NCI-H2196 (cell line): ENCODE measurements around the gene VEPH1.

Source experiments
- DNase-seq: peaks from one replicate; lab custom pipeline; 2025; ENCODE audit not compliant: unreplicated experiment; lab: John Stamatoyannopoulos, UW

VEPH1 gene

DNA sequence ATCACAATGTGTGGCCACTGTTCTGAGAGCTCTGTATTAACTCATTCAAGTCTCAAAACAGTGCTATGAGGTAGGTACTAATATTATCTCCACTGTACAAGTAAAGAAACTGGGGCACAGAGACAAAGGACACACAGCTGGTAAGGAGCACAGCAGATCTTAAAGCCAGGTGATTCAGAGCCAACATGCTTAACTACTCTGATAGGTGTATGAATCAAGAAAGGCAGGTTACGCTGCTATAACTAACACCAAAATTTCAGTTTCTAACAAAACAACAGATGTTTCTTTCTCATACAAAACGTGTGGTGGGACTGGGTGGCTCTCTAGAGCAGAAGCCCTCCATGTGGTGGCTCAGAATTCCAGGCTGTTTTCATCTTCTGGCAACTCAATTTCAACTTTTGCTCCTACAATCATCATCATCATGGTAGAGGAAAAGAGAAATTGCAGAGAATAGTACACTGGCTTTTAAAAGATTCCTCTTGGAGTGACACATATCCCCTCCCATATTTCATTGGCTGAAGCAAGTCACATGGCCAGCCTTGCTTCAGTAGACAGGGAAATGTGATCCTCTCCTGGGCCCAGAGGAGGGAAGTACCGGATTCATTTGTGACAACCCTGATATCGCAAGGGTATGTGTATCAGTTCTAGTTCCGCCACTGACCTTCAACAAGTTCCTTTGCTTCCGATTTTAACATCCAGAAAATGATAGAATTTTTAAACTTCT is 192.7 kb downstream of the VEPH1 start:
- no peak for DNase-seq

DNA sequence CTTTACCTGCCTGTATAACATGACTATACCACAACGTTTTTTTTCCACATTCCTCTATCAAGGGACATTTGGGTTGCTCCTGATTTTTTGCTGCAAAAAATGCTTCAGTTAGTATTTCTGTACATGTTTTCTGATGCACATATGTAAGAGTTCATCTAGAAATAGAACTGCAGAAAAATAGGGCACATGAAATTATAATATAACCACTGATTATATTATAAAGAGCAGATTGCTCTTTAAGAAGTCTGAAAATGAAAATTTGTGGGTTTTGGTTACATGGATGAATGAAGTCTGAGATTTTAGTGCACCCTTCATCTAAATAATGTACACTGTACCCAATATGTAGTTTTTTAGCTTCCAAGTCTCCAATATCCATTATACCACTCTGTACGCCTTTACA is 196.7 kb downstream of the VEPH1 start:
- DNase-seq, result no peak

DNA sequence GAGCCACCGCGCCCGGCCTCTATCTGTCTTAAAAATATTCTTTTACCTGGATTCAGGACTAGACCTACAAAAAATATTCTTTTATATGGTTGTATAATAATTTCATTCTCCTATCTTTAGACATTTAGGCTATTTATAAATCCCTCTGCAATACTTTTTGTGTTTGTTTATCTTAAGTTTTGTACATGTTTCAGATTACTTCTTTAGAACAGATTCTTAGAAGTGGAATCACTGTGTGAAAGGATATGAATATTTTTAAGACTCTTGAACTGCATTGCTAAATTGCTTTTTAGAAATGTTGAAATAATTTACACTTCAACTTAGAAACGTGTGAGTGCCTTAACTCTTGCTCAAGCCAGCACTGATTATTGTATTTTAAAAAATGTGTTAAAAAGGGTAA is 197.8 kb downstream of the VEPH1 start:
- no peak for DNase-seq

- DNase-seq, result no peak
Observed at GRCh38 chr3:157301755-157302154, 201.5 kb downstream of the VEPH1 start.

DNA sequence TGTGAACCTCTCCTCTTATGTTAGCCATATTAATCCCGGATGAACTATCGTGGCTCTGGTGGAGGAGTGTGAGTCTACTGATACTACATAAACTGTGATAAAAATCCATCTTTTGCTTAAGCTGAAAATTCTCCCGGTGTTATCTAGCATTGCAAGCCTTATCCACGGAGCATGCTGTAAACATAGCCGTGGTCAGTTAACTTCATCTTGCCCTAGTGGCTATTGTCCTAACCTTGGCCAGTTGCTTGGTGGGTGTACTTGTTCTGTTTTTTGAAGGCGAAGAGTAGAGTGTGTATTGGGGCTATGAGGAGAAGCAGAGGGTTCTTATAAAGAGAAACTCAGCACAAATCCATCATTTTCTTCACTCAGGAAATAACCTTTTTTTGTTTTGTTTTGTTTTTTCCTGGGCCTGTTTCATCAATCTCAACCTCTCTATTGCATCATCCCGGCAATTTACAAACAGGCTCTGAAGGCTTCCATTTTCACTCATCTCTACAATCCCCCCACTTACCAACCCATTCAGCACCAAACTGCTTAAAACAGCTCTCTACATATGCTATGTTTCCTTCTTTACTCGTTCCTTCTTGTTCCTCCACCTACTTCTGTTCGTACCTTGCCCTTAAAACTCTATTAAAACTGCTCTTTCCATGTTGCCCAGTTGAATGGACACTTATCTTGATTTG is 202.1 kb downstream of the VEPH1 start:
- no peak for DNase-seq

DNA sequence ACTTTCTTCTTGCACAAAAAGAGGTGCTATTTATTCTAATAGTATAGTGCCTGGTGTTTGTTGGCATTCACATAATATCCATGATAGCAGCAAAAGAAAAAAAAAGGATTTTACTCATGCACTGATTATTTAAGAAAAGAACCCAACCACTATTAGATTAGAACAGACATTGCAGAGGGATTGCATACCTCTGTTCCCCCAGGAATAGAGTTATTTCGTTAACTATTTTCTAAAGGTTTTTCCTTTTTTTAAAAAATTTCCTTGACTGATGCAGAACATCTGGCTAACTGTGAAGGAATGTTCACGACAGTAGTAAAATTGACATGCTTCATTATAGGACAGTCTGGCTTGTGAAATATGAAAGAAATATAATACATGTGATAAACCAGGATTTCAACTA is 203.1 kb downstream of the VEPH1 start:
- no peak for DNase-seq

- no peak for DNase-seq
Observed at GRCh38 chr3:157297328-157297915, 205.8 kb downstream of the VEPH1 start.

- no peak for DNase-seq
Observed at GRCh38 chr3:157294953-157295352, 208.3 kb downstream of the VEPH1 start.

DNA sequence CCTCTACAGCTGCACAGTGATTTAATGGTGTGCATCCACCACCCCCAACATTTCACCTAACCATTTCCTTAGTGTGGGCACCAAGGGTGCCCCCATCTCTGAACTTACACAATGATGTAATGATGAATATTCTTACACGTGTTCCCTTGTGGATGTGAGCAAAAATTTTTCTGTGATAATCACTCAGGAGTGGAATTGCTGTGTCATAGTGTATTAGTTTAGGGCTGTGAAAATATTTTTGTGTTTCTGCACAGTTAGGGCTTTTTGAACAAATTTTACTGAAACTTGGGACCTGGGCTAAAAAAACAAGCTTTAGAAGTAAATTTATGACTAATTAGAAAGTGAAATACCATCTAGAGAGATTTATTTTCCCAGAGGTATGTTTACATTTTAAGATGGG is 208.7 kb downstream of the VEPH1 start:
- DNase-seq, result no peak

- no peak for DNase-seq
Observed at GRCh38 chr3:157290766-157291165, 212.4 kb downstream of the VEPH1 start.

- DNase-seq, result no peak
Observed at GRCh38 chr3:157285966-157286365, 217.2 kb downstream of the VEPH1 start.

DNA sequence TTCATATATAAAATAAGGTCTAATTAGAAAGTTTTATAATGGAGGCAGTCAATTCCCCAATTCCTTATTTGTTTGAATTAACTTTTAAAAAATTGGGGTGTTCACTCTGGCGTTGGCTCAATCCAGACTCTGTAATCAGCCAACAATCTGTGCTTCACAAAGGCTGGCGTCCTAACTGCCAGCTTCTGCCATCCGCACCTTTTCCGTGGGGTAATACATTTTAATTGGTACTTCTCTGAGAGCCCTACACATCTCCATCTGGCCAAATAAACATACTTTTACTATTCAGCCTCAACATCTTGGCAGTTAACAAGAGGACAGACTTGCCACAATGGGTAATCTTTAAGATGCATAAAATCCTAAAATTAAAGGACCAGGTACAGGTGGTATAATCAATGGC is 218.1 kb downstream of the VEPH1 start:
- DNase-seq, result no peak

DNA sequence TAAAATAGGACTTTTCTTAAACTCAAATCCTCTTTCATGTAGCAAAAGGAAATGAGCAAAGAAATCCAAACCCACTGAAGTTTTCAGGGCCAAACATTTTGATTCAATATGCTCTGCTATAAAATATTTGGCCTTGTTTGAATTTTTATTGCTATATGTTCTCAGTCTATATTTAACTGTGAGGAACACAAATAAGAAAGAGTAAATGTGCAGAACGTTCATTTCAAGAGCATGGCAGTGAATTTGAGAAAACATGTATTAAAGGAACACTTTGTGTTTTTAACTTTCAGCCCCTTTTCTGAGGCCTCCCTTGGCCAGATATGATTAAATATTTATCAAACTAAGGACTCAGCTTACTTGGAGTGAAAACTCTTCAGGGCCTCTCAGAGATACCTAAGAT is 218.5 kb downstream of the VEPH1 start:
- no peak for DNase-seq

DNA sequence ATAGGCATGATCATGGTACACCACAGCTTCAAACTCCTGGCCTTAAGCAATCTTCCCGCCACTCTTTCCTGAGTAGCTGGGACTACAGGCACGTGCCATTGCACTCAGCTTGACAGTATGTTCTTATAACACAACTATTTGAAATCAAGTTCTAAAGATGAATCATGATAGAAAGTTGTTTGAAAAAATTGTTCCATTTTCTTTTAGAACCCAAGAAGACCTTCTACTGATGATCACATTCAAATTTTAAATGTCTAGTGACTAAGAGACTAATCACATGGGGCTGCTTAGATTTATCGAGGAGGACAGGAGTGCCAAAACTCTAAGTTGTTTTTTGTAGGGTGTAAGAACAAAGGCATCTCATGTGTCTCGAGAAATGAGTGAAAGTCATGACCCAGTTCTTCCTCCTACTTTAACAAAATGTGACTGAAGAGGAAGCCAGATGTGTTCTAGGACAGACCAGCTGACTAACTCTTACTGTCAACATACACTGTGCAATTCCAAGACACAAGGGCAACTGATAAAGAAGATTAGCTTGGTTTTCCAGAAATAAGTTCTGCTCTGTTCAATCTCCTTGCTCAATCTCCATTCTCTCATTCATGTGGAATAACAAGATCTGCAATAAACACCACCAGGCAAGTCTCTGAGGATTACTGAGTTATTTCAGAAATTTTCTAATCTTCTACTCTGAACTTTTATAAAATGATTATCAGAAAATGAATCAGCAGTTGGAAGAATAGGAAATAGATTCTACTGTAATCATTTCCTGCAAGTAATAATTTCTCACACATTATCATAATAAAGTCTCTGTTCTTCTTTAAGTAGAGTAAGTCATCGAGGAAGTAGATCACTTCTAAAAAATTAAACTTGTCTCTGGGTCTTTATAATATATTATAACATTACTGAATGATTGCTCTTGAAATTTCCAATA is 220.7 kb downstream of the VEPH1 start:
- DNase-seq, result no peak

- DNase-seq, result no peak
Observed at GRCh38 chr3:157280786-157281185, 222.4 kb downstream of the VEPH1 start.

GRCh38 chr3:157280354-157280753 is 222.9 kb downstream of the VEPH1 start:
- DNase-seq, result no peak

- no peak for DNase-seq
Observed at GRCh38 chr3:157279237-157279636, 224.0 kb downstream of the VEPH1 start.

- DNase-seq, result no peak
Observed at GRCh38 chr3:157276801-157277200, 226.4 kb downstream of the VEPH1 start.

DNA sequence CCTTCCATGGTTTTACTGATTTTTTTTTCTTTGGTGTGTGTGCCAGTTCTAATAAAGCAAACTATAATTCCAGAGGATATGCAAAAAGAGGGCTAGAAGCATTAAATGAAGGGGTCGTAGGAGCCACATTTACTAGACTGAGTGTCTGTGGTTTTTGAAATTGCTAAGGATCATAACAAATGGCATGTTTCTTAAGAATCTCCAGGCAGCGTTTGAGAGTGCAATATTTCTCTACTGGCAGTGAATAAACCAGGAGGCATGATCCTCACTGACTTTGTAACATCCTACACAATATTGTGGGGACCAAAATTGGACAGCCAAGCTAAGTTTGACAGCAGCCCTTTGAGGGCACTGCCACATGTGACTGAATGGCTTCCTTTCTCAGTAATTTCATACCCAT is 227.4 kb downstream of the VEPH1 start:
- no peak for DNase-seq

DNA sequence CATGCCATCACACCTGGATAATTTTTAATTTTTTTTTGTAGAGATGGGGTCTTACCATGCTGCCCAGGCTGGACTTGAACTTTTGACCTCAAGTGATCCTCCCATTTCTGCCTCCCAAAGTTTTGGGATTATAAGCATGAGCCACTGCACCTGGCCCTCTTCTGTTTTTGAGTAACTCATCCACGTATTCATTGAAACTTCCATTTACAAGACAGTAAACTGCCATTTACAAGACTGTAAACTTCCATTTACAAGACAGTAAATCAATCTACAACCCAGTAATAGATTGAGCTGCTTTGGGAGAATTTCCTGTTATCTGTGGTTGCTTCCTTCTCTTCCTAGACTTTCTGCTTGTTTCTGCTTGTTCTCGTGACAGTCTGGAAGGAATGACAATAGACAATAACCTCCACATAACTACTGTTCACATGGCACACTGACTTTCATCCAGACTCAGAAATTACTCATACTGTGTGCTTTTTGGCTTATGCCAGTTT is 228.5 kb downstream of the VEPH1 start:
- no peak for DNase-seq

GRCh38 chr3:157271283-157271882 is 231.8 kb downstream of the VEPH1 start:
- no peak for DNase-seq
